Measurements from ENCODE around the gene LACTBL1. TPM values are rescaled to one million over a fixed set of nuclear protein-coding genes. Genes with fewer than 3 reads are reported as not detected.

LACTBL1 gene
- total RNA-seq (2022; extraction: Qiagen RNA extraction; ENCODE audit: low read depth), result not detected in 5 replicates

DNA sequence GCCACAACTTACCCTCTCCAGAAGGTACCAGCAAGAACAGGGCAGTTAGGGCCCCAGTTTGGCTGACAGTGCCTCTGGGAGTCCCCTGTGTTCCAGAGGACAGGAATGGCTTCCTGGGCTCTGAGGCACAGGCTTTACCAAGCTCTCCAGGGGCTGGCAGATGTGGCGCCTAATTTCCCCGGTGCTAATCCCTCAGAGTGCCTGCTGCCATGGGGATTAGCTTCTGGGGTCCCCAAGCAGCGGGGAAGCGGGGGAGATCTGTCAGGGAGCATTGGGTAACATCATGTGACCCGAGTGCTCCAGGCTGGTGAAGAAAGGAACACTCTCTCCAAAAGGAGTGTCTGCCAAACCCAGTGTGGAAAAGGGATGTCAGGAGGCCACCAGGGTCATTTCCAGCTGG is at the start of gene LACTBL1:
TSS of gene LACTBL1 (minus strand) at position 107 of the 400 bp plus-strand sequence. CDS start 550 bp downstream, outside the sequence.

DNA sequence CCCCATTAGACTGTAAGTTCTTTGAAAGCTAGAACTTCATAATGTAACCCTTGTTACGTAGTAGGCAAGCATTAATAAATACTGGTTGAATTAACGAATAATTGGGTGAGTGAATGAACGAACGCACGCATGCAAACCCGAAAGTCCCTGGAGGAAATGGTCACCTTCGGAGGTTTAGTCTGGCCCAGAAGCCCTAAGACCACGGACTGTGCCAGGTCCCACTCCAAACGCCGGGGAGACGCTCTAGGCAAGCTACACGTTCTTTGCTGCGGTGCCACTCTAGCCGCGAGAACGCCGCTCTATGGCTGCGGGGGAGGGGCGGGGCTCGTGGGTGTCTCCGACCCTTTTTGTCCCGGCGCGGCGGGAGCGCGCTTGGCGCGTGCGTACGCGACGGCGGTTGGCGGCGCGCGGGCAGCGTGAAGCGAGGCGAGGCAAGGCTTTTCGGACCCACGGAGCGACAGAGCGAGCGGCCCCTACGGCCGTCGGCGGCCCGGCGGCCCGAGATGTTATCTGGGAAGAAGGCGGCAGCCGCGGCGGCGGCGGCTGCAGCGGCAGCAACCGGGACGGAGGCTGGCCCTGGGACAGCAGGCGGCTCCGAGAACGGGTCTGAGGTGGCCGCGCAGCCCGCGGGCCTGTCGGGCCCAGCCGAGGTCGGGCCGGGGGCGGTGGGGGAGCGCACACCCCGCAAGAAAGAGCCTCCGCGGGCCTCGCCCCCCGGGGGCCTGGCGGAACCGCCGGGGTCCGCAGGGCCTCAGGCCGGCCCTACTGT is 46.6 kb upstream of the LACTBL1 start, which contains the start of gene KDM1A:
TSS of gene KDM1A (plus strand) at position 375 of the 769 bp plus-strand sequence. CDS start at position 504, 129 bp downstream.

Other genes starting within 250 kb of the LACTBL1 start
- gene TEX46, start 43.0 kb upstream of the LACTBL1 start, total RNA-seq (2022; extraction: Qiagen RNA extraction; ENCODE audit: low read depth), result not detected in 5 replicates
- 80.1 to 87.4 TPM (median 83.1 TPM) in 5 replicates for gene KDM1A, start 46.6 kb upstream of the LACTBL1 start, total RNA-seq (2022; extraction: Qiagen RNA extraction; ENCODE audit: low read depth)
- gene LUZP1, start 196.0 kb upstream of the LACTBL1 start, total RNA-seq (2022; extraction: Qiagen RNA extraction; ENCODE audit: low read depth), result 17.8 to 24.4 TPM (median 22.1 TPM) in 5 replicates
- 10.8 to 12.6 TPM (median 11.8 TPM) in 5 replicates for gene HTR1D, start 244.6 kb upstream of the LACTBL1 start, total RNA-seq (2022; extraction: Qiagen RNA extraction; ENCODE audit: low read depth)